ENCODE measurements around the gene ELK3. TPM values are rescaled to one million over a fixed set of nuclear protein-coding genes. Genes with fewer than 3 reads are reported as not detected.

ELK3 gene
- total and polyA plus RNA-seq, 2 of the 8 experiments (the other 6 are each of a cell fraction or from before 2014, with no cell fraction given), result 3.5 to 14.3 TPM

DNA sequence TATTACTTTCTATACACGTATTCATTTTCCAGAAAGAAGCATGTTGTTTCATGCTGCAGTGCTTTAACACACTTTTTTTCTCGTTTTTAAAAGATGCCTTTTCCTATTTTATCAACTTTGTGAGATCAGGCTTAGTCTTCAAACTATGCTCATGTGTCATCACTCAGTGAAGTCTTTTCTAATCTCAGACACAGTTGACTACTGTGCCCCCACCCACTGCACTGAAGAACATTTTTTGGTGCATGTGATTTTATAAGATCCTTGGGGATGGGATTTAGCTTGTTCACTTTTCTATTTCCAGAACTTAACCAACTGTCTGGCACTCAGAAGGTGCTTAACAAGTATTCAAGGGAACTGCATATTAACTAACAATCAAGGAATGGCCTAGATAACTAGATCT, 120.5 kb downstream of the ELK3 start (continued):
- TF ChIP-seq SAP30 (IDR thresholded peaks at IDR 0.05; ENCODE audit: insufficient read depth, insufficient replicate concordance, low read length), result no peak
- TF ChIP-seq CREB1 (IDR thresholded peaks at IDR 0.05), result no peak
- no peak for TF ChIP-seq RXRA (IDR thresholded peaks at IDR 0.05; ENCODE audit: insufficient read depth, low read depth, low read length)
- no peak for TF ChIP-seq CBX8 (IDR thresholded peaks at IDR 0.05; ENCODE audit: borderline replicate concordance, low read depth, low read length)
- no peak for TF ChIP-seq EGR1 (IDR thresholded peaks at IDR 0.05; ENCODE audit: borderline replicate concordance, low read depth, low read length)
- no peak for TF ChIP-seq GABPA (IDR thresholded peaks at IDR 0.05; ENCODE audit: borderline replicate concordance, insufficient read depth, low read length)
